ENCODE data around the gene STAC3. TPM values are rescaled to one million over a fixed set of nuclear protein-coding genes. Genes with fewer than 3 reads are reported as not detected.

Gene STAC3
- total and polyA plus RNA-seq, 9 of the 15 experiments (the other 6 are each of a cell fraction or from before 2014, with no cell fraction given), result 0.45 to 6.4 (median 3.3) TPM

- Histone ChIP-seq H3K9me3 (replicated peaks; ENCODE audit: control insufficient read depth, insufficient read depth, low read depth, low read length) (no peaks in the 10 kb centered on the region), H3K27ac (ENCODE audit: extremely low read depth, low read depth, low read length) (no peak overlapping the region; the same call in 2 of the 3 replicates), H3K4me3 (peak overlapping the region; percentile 46), H3K4me1 (replicated peaks in 1 of 2; ENCODE audit: control insufficient read depth in 2 of 2, insufficient read depth in 2 of 2, low read length in 2 of 2) (peaks cover 45 to 83% of the 10 kb centered on the region in 2 experiments), H3K79me2 (ENCODE audit: control insufficient read depth, insufficient read depth, low read length) (no peaks in the 10 kb centered on the region), H3K27me3 (ENCODE audit: control insufficient read depth in 2 of 2, insufficient read depth in 2 of 2, low read length in 2 of 2) (peaks cover 2 to 23% of the 10 kb centered on the region in 2 experiments; a peak in 3 of 5 replicates), H3K9me1 (ENCODE audit: control insufficient read depth, insufficient read depth, low read length) (no peaks in the 10 kb centered on the region), H3K4me2 (ENCODE audit: insufficient read depth, low read length) (peak overlapping the region; percentile 84), H4K20me1 (replicated peaks; ENCODE audit: control insufficient read depth, insufficient read depth, low read length) (peaks cover 8% of the 10 kb centered on the region), H3K36me3 (ENCODE audit: control insufficient read depth, insufficient read depth, low read length) (peaks cover 6% of the 10 kb centered on the region; the same call in 1 of the 3 replicates), H3K9ac (ENCODE audit: insufficient read depth in 1 of 2, low read depth in 2 of 2, low read length in 2 of 2) (peak overlapping the region; percentile 63 to 84; a peak in 3 of 4 replicates), H2AFZ (ENCODE audit: low read depth, low read length) (peak overlapping the region; percentile 99)
- in situ Hi-C loops (cut with MboI) (loop anchor here (5.0 kb wide), 1 partner anchor 33 kb away; no protein-coding TSS in a partner anchor), intact Hi-C loops (cut with micrococcal nuclease) (loop anchor here (5.0 to 10.0 kb wide), 3 partner anchors 43 to 163 kb away; partner anchors contain the start of genes LRP1 and NEMP1)
- FAIRE-seq (no peak), DNase-seq (ENCODE audit: extremely low read depth in 1 of 4, low spot score in 3 of 4) (peak; percentile 49 to 75 (median 73)), ATAC-seq (peak; percentile 1; the same call in 2 of the 3 replicates)
- POLR2A ChIA-PET, result interaction anchor here (0.6 to 4.7 kb wide), 5 partner anchors 10 to 219 kb away, joined by 3 to 33 read pairs (median 3); partner anchors contain the start of gene SHMT2
- CTCF ChIA-PET (ENCODE audit: low intra/inter-chr PET ratio), result interaction anchor here (0.5 to 6.6 kb wide), 8 partner anchors 20 to 232 kb away, joined by 3 to 186 read pairs (median 3); partner anchors contain the start of gene NXPH4
- BruUV-seq (replicated peaks), result no TSS peak
- 3% methylated on average over 51 of the region's 72 CpGs for WGBS (ENCODE audit: insufficient coverage, low coverage, missing lambda C conversion rate)
- peak; percentile 54 for TF ChIP-seq FIP1L1 (IDR thresholded peaks at IDR 0.05; ENCODE audit: low read depth, low read length, poor library complexity, severe bottlenecking)
- no peak for TF ChIP-seq KLF1 (tag; IDR thresholded peaks at IDR 0.05)
- 0 out of 2 replicates have a peak, but pooled peaks have one; percentile 38 for TF ChIP-seq KDM2B (CRISPR knock-in tag; IDR thresholded peaks at IDR 0.05)
- no peak for TF ChIP-seq MTA2 (IDR thresholded peaks at IDR 0.05; ENCODE audit: low read depth)
- TF ChIP-seq ZNF830 (CRISPR knock-in tag; IDR thresholded peaks at IDR 0.05), result no peak
- TF ChIP-seq ZNF707 (CRISPR knock-in tag; conservative IDR thresholded peaks at IDR 0.05), result no peak
- no peak for TF ChIP-seq U2AF1 (optimal IDR thresholded peaks at IDR 0.05; ENCODE audit: low read depth, low read length)
- no peak for TF ChIP-seq STAT5B (CRISPR knock-in tag; IDR thresholded peaks at IDR 0.05)
- TF ChIP-seq SIN3B (IDR thresholded peaks at IDR 0.05; ENCODE audit: low read depth), result no peak
- TF ChIP-seq CREM (IDR thresholded peaks at IDR 0.05; ENCODE audit: low read depth), result peak; percentile 71
- TF ChIP-seq SMC3 (conservative IDR thresholded peaks at IDR 0.05; ENCODE audit: insufficient read depth, low read depth, low read length), result no peak
- no peak for TF ChIP-seq HNRNPH1 (optimal IDR thresholded peaks at IDR 0.05; ENCODE audit: low read depth, low read length)
- no peak for TF ChIP-seq ELF1 (tag; IDR thresholded peaks at IDR 0.05)
- TF ChIP-seq TFAM (CRISPR knock-in tag; conservative IDR thresholded peaks at IDR 0.05), result no peak
- TF ChIP-seq, protein P1, sequence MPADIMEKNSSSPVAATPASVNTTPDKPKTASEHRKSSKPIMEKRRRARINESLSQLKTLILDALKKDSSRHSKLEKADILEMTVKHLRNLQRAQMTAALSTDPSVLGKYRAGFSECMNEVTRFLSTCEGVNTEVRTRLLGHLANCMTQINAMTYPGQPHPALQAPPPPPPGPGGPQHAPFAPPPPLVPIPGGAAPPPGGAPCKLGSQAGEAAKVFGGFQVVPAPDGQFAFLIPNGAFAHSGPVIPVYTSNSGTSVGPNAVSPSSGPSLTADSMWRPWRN (IDR thresholded peaks at IDR 0.05; ENCODE audit: low read depth), result 0 out of 2 replicates have a peak, but pooled peaks have one; percentile 49
- TF ChIP-seq ATF4 (CRISPR knock-in tag; IDR thresholded peaks at IDR 0.05), result peak; percentile 96
- peak; percentile 87 for TF ChIP-seq CXXC5 (CRISPR knock-in tag; IDR thresholded peaks at IDR 0.05)
- peak; percentile 27 to 45; a peak in 1 of 4 replicates for TF ChIP-seq FOXK2 (conservative IDR thresholded peaks at IDR 0.05 in 1 of 2, IDR thresholded peaks at IDR 0.05 in 1 of 2; ENCODE audit: low read depth in 2 of 2)
- TF ChIP-seq, protein P2, sequence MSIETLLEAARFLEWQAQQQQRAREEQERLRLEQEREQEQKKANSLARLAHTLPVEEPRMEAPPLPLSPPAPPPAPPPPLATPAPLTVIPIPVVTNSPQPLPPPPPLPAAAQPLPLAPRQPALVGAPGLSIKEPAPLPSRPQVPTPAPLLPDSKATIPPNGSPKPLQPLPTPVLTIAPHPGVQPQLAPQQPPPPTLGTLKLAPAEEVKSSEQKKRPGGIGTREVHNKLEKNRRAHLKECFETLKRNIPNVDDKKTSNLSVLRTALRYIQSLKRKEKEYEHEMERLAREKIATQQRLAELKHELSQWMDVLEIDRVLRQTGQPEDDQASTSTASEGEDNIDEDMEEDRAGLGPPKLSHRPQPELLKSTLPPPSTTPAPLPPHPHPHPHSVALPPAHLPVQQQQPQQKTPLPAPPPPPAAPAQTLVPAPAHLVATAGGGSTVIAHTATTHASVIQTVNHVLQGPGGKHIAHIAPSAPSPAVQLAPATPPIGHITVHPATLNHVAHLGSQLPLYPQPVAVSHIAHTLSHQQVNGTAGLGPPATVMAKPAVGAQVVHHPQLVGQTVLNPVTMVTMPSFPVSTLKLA (conservative IDR thresholded peaks at IDR 0.05), result peak; percentile 86 to 93
Measured at GRCh38 chr12:57240066-57240921, 10.7 kb downstream of the STAC3 start.
